Stomach (tissue), 4 donors: Measurements from ENCODE around the gene SLC25A23.

ENCODE experiments used
- EP300 ChIP-seq: sonication (generic); formaldehyde crosslinking; IDR thresholded peaks from one replicate; pipeline ENCODE4 v1.6.1; 2017; ENCODE audit warnings: antibody characterized with exemption
- POLR2A ChIP-seq, 4 donors: fragments of 450-650 bp; IDR thresholded peaks; one replicate each; pipeline ENCODE4 v1.6.1; 2016; ENCODE audit warnings: antibody characterized with exemption in 4 of 4, control low read depth in 2 of 4, mild to moderate bottlenecking in 1 of 4, moderate library complexity in 1 of 4
- TF ChIP-seq, protein P1 (sequence below), 7 experiments: fragments of 450-650 bp in 4 of 7; fragments of 200-600 bp in 3 of 7; sonication (generic) in 3 of 7; IDR thresholded peaks; one replicate each; pipeline ENCODE4 v1.5.1; 2016 to 2019; ENCODE audit warnings: antibody characterized with exemption in 7 of 7, control low read depth in 2 of 7, mild to moderate bottlenecking in 1 of 7

DNA sequence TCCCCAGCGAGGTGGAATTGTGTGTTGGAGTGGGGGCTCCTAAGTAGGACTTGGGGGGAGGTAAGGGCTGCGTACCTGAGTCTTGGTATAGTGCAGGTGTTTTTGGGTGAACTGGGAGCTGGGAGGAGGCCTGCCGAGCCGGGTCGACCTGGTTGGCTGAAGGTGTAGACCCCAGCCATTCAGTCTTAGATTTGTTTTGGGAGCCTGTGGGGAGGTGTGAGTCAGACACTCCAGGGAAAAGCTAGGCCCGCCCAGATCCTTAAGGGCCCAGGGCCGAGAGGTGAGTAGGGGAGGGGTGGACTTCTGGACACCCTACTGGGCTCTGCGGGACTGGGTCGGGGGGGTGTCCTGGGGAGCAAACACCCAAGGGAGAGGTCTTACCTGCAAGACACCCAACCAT lies 5.4 kb upstream of the SLC25A23 start:
- TF ChIP-seq, protein P1, sequence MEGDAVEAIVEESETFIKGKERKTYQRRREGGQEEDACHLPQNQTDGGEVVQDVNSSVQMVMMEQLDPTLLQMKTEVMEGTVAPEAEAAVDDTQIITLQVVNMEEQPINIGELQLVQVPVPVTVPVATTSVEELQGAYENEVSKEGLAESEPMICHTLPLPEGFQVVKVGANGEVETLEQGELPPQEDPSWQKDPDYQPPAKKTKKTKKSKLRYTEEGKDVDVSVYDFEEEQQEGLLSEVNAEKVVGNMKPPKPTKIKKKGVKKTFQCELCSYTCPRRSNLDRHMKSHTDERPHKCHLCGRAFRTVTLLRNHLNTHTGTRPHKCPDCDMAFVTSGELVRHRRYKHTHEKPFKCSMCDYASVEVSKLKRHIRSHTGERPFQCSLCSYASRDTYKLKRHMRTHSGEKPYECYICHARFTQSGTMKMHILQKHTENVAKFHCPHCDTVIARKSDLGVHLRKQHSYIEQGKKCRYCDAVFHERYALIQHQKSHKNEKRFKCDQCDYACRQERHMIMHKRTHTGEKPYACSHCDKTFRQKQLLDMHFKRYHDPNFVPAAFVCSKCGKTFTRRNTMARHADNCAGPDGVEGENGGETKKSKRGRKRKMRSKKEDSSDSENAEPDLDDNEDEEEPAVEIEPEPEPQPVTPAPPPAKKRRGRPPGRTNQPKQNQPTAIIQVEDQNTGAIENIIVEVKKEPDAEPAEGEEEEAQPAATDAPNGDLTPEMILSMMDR (IDR thresholded peaks at IDR 0.05): no peak
- no peak for TF ChIP-seq POLR2A (IDR thresholded peaks at IDR 0.05)
- no peak for TF ChIP-seq EP300
